Cerebellar nuclear complex (tissue), 1 donor: ENCODE results near the gene JUP.

Experiments used
- DNase-seq, 2 experiments: peaks; one replicate each; lab custom pipeline; 2025; lab: John Stamatoyannopoulos, UW

Gene JUP

DNA sequence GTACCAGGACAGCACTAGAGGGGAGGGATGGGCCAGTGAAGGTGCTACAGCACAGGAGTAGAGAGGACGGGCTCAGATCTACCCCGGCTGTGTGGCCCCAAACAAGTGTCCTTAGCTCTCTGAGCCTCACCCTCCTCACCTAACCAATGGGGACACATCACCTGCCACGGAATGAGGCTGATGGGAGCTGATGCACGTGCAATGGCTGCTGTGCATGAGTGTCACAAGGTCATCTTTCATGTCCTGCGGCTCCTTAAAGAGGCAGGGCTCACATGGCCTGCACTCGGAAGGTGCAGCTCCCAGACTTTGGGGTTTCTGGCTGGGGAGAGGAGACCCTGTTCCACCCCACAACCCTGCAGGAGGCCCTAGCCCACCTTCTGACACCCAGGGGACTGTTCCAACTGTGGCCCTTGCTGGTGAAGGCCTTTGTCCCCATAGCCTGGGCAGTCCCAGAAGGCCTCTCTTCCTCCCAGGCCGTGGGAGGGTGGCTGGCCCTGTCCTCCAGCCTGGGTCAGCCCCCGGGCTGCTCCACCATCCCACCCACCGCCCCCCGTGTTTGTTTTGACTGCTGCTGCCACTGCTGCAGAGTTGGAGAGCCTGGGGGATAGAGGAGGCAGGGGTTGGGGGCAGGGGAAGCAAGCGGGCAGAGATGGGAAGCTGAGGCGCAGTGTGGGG lies 62.6 kb downstream of the JUP start:
- no peak for DNase-seq

DNA sequence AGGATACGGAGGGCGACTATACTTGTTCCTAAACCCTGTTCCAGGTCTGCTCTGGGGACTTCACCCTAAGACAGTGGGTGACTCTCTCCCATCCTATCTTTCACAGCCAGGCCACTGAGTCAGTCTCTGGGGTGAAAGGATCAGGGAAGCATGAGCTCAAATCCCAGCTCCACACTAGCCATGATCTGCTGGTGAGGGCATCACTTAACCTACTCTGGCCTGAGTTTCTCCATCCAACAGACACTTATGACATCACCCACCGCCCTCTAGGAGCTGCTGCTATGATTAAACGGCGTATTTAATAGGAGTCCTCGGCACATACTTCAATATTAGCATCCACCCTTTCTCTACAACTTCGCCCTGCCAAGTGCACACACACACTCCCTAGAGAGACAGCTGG lies 64.3 kb downstream of the JUP start:
- no peak for DNase-seq

DNA sequence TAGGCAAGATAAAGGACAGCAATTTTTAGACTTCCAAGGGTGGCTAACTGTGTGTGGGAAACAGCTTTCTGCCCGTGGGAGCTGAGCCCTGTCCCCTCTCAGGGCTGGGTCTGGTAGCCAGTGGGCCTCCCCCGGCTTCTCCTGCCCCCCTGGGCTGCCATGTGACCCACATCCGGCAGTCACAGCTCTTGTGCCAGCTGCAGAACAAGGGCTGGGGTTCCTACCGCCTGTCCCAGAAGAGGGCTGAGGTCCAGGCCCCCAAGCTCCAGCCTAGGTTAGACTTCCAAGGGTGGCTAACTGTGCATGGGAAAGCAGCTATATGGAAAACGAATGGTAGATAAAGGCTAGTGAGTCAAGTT lies 68.2 kb downstream of the JUP start:
- DNase-seq: no peak

DNA sequence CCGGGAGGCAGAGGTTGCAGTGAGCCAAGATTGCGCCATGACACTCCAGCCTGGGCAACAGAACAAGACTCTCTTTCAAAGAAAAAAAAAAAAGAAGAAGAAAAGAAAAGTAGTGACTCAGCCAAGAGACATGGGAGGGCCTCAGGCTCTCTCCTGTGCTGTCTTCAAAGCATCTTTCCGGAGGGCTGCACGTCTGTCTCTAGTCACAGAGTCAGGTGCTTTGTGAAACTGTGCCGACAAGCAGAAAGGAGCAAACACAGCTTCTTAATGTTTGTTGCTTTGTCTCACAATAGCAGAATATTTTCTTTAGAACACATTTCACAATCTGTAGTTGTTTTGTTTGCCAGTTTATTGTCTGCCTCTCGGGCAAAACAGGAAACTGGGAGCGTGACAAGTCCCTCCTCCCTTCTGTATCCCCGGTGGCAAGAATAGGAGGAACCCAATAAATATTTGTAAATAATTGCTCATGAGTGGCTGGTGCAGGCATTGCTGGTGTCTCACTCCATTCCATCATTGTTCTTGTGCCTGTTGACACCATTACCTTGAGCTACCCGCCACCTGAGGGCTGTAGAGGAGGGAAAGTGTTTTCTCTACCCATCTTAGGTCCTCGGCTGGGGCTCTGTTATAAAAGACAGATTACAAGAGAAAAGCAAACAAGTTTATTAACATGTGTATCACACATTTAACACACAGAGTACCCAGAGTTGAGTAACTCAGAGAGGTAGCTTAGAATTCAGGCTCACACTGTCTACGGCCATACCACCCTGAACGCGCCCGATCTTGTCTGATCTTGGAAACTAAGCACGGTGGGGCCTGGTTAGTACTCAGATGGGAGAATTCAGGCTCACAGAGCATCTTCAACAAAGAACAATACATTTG lies 68.9 kb downstream of the JUP start:
- DNase-seq: no peak

DNA sequence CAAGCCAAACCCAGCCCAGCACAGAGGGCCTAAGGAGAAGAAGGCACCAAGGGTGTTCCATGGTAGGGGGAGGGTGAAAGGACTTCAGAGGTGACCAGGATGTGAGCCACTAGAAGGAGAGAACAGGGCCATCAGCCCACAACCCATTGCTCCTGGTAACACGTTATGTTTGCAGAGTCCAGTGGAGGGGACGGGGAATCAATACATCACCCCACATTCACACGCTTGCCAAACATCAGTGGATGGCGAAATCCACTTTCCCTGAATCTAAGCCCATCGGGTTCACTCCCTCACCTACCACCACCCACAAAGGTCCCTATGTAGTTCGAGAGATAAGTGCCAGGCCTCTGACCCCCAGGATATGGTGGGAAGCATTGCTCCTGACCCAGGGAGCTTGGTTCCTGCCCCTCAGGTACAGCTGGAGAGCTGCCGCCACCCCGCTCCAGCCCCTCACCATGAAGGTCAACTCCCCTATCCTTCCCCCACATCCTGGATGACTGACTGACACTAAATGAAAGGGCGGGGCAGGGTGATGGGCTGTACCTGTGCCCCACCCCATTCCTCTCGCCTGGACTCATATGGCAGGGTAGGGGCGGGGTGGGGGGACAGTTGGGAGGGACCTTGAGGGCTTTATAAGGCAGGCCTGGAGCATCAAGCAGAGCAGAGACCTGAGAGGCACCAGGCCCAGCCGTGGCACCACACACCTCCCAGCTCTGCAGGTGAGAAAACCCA lies 74.7 kb downstream of the JUP start, which contains the start of gene GAST:
Gene GAST, plus strand, starts transcription at position 663 of the 732 bp plus-strand sequence. CDS start 3,106 bp downstream, outside the sequence.
- no peak for DNase-seq

DNA sequence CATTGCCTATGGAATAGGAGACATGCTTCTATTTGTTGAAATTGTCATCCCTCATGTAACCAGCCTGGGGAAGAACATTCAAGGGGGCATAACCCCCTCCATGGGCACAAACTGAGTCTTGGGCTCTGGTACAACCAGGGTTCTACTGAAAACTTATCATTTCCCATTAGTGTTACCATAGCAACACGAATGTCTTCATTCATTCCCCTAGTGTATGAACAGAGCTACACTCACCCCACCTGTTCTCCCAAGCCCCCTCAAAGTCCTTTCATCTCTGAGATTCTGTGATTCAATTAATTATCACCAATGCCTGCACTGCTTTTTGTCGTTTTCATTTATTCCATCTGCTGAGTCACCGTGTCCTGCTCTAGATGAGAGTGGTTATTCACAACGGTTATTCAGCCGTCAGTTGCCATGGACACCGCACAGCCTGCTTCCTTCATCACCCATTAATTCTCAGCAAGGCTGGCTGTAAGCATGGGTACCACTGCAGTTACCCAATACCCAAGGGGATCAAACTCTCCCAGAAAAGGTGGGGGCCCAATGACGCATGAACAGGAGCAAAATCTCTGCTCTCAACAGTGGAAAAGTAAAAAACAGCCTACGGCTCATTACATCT lies 75.9 kb downstream of the JUP start:
- DNase-seq: no peak

DNA sequence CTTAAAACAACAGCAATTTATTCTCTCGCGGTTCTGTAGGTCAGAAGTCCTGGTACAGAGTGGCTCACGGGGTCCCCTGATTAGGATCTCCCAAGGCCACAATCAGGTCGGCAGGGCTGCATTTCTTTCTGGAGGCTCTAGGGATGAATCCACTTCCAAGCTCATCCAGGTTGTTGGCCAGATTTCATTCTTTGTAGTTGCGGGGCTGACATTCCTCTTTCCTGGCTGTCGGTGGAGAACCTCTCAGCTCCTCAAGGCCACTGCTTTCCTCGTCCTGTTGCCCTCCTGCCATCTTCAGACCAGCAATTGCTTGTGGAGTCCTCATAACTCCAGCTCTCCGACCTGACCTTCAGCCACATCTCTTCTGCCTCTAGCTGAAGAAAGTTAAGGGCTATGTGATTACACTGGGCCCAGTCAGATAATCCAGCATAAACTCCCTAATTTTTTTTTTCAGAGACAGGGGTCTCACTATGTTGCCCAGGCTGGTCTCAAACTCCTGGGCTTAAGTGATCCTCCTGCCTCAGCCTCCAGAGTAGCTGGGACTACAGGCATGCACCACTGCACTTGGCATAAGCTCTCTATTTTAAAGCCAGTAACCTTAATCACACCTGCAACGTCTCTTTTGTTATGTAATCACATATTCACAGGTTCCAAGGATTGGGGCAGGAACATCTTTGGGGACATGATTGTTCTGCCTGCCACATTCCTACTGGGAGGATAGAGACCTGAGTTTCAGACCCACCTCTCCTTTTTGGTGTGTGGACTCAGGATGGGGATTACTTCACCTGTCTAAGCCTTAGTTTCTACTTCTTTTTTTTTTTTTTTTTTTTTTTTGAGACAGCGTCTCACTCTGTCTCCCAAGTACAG lies 78.5 kb downstream of the JUP start:
- DNase-seq: no peak

DNA sequence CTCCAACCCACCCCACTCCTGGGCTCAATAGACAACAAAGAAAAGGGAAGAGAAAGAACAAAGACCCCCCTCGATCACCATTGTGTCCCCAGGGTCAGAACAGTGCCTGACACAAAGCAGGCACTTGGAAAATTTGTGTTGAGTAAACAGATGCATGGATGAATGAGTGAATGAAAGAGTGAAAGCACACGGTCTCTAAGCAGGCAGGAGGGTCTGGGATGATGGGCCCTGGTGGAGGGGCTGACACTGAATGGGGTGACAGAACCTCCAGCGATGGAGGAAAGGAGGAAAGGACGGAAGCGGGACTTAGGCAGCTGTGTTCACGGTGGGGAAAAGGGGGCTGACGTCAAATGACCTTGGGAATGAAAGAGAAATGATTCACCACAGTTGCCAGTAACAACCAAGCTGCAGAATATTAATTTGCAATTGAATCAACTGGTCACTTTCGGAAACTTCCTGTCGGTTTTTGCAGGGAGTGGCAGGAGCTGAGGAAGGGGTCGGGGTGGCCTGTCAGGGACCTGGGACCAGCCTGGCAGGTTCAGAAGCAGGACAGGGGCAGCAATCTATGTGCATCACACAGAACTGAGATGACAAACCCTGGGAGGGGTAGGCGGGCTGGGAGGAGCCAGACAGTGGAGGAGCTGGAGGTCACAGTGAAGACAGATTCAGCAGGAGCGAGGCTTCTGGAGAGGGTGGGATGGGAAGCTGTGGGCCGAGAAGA lies 81.1 kb downstream of the JUP start:
- no peak for DNase-seq
